Metanephros (tissue), 1 donor: ENCODE measurements around the gene TCTN2. TPM values are rescaled to one million over a fixed set of nuclear protein-coding genes. Genes with fewer than 3 reads are reported as not detected.

Experiments
- total RNA-seq: library from RNA; depleted of rRNA; stranded (reverse); fragments of >200 nt; gene quantifications from one replicate; pipeline ENCODE4 v1.2.3, GENCODE V29; 2014

The TCTN2 gene
- 19.6 TPM for total RNA-seq

DNA sequence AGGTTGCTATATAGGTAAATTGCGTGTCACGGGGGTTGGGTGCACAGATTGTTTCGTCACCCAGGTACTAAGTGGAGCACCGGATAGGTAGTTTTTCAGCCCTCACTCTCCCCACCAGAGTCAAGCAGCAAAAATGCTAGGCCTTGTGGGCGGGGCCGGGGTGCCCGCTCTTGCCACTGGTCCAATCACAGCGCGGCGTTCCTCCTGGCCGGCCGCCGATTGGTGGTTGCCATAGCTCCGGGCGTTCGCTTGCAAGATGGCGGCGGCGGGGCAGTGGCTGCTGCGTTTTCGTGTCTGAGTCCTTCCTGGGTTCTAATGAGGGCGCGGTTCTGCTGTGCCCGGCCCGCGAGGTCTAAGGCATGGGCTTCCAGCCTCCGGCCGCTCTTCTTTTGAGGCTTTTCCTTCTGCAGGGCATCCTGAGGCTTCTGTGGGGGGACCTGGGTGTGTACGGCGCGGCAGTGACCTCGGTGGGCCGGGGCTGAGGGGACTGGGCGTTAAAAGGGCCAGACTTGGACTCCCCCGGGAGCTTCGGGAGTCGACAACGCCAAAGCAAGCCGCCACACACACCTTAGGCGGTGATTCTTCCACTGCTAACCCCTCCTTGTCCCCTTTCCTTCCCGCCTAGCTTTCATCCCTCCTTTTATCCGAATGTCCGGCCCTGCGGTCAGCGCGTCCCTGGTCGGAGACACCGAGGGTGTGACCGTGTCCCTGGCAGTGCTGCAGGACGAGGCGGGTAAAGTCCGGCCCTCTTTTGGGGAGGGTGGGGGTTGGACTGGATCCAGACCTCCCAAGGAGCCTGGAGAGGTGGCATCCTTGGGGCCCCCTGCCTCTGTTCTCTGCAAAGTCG lies at the start of gene TCTN2:
Gene TCTN2, plus strand, starts transcription at position 232 of the 847 bp plus-strand sequence. Its CDS starts 128 bp downstream, at position 360.

DNA sequence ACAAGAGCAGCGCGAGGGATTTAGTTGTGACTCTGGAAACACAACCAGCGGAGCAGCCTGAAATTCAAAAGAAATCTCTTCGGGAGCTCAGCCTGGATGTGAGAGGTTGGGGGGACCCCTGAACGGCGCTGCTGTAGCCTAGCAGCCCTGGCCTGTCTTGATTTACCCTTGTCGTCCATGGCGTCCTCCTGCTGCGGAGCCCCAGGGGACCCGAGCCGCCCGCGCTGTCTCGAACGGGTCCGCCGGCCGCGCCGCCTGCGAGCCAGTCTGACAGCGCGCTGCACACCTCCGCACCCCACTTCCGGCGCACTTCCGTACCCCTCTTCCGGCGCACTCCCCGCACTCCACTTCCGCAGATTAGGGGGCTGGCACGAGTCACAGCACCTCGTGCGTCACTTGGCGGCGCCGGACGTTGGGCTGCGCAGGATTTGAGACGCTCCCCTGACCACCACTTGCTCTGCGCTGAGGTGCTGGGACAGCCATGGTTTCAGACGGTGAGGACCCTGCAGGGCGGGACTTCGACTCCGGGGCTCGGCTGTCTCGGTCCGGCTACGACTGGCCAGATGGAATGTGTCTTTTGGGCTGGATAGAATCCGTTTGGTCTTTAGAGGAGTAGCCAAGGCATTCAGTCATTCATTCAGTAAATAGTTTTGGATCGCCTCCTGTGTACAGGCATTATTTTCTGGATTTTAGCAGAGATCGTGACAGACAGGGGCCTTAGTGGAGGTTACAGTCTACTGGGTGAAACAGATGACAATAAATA lies 37.4 kb upstream of the TCTN2 start, which contains the start of the genes EIF2B1 and GTF2H3:
Gene EIF2B1, minus strand, starts transcription at position 308 of the 763 bp plus-strand sequence. Its CDS starts 129 bp downstream, at position 179.
Gene GTF2H3, plus strand, starts transcription at position 451 of the 763 bp plus-strand sequence. Its CDS starts 31 bp downstream, at position 482.

Other genes starting within 250 kb of the TCTN2 start
- 4.4 TPM for gene RILPL2, start 234.4 kb upstream of the TCTN2 start, total RNA-seq
- gene SNRNP35, start 213.0 kb upstream of the TCTN2 start, total RNA-seq = 22.5 TPM
- 13.3 TPM for gene RILPL1, start 137.4 kb upstream of the TCTN2 start, total RNA-seq
- gene TMED2, start 86.6 kb upstream of the TCTN2 start, total RNA-seq = 142 TPM
- gene DDX55, start 69.0 kb upstream of the TCTN2 start, total RNA-seq = 17.2 TPM
- 46.5 TPM for gene EIF2B1, start 37.4 kb upstream of the TCTN2 start, total RNA-seq
- 22.0 TPM for gene GTF2H3, start 37.3 kb upstream of the TCTN2 start, total RNA-seq
- 15.6 TPM for gene ATP6V0A2, start 41.2 kb downstream of the TCTN2 start, total RNA-seq
- 1.3 TPM for gene DNAH10, start 91.2 kb downstream of the TCTN2 start, total RNA-seq